H1 (cell line): ENCODE measurements around the gene MIR17HG.

Experiments used
- GABPA ChIP-seq: IDR thresholded peaks from 2 replicates; pipeline ENCODE4 v1.6.1; 2011; ENCODE audit warnings: mild to moderate bottlenecking, low read length, moderate library complexity, borderline replicate concordance; ENCODE audit not compliant: insufficient read depth
- MAFK ChIP-seq: IDR thresholded peaks from 2 replicates; pipeline ENCODE4 v1.6.1; 2012; ENCODE audit warnings: low read depth, mild to moderate bottlenecking, improper control_type of control experiment, low read length
- POLR2A ChIP-seq, 2 experiments: IDR thresholded peaks; 1 replicate in 1 of 2; 2 replicates in 1 of 2; pipeline ENCODE4 v1.6.1; 2011; ENCODE audit warnings: low read depth in 2 of 2, low read length in 2 of 2, mild to moderate bottlenecking in 2 of 2; ENCODE audit errors: control extremely low read depth in 1 of 2
- RAD21 ChIP-seq, 2 experiments: IDR thresholded peaks in 1 of 2; conservative IDR thresholded peaks in 1 of 2; 2 replicates each; pipeline ENCODE4 v1.6.1; 2011; ENCODE audit warnings: low read depth in 2 of 2, low read length in 2 of 2, improper control_type of control experiment in 1 of 2, inconsistent platforms in 1 of 2, mild to moderate bottlenecking in 1 of 2, moderate library complexity in 1 of 2
- RXRA ChIP-seq: IDR thresholded peaks from 2 replicates; pipeline ENCODE4 v1.6.1; 2011; ENCODE audit warnings: low read depth, mild to moderate bottlenecking, low read length, moderate library complexity; ENCODE audit not compliant: insufficient read depth
- SP1 ChIP-seq: IDR thresholded peaks from 2 replicates; pipeline ENCODE4 v1.6.1; 2011; ENCODE audit warnings: low read depth, low read length
- SUZ12 ChIP-seq: fragments of 200-600 bp; sonication (generic); IDR thresholded peaks from 2 replicates; pipeline ENCODE4 v1.6.1; 2012; ENCODE audit warnings: mild to moderate bottlenecking, inconsistent platforms, low read length, moderate library complexity, mixed read lengths
- TCF12 ChIP-seq: IDR thresholded peaks from 2 replicates; pipeline ENCODE4 v1.6.1; 2011; ENCODE audit warnings: low read depth, mild to moderate bottlenecking, low read length
- TEAD4 ChIP-seq: IDR thresholded peaks from 2 replicates; pipeline ENCODE4 v1.6.1; 2012; ENCODE audit warnings: low read depth, low read length, inconsistent platforms, mixed read lengths
- YY1 ChIP-seq: IDR thresholded peaks from 2 replicates; pipeline ENCODE4 v1.6.1; 2011; ENCODE audit warnings: low read depth, mild to moderate bottlenecking, low read length
- TF ChIP-seq, protein P1 (sequence below), 3 experiments: IDR thresholded peaks; 1 replicate in 2 of 3; 2 replicates in 1 of 3; pipeline versions ENCODE4 v1.5.1 to v1.6.1; 2011; ENCODE audit warnings: low read length in 3 of 3, mild to moderate bottlenecking in 3 of 3, inconsistent platforms in 2 of 3, low read depth in 1 of 3, moderate library complexity in 1 of 3; ENCODE audit not compliant: insufficient read depth in 1 of 3; ENCODE audit errors: control extremely low read depth in 1 of 3

DNA sequence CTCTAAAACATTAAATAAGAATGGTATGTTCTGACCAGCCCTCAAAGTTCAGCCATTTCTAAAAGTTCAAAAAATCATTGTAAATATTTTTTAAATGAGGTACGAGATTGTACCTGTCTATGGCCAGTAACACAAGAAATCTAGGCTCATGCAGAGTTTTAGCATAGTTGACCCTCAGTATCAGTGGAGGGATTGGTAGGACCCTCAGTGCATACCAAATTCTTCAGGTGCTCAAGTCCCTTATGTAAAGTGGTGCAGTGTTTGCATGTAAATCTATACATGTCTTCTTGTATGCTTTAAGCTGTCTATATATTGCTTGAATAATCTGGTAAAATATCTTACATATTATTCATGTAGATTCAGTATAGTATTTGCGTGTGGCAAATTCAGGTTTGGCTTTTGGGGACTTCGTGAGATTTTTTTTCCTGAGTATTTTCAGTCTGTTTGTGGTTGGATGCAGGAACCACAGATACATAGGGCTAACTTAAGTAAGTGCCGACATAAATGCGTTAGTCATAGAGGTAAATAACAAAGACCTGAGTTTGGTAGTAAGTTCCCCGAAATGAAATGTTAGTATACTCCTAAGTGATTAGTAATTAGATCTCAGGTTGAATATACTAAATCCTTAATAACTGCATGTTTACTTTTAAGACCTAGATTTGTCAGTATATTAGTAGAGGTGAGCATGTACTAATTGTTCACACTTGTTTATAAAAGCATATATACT, 7.8 kb downstream of the MIR17HG start:
- TF ChIP-seq, protein P1, sequence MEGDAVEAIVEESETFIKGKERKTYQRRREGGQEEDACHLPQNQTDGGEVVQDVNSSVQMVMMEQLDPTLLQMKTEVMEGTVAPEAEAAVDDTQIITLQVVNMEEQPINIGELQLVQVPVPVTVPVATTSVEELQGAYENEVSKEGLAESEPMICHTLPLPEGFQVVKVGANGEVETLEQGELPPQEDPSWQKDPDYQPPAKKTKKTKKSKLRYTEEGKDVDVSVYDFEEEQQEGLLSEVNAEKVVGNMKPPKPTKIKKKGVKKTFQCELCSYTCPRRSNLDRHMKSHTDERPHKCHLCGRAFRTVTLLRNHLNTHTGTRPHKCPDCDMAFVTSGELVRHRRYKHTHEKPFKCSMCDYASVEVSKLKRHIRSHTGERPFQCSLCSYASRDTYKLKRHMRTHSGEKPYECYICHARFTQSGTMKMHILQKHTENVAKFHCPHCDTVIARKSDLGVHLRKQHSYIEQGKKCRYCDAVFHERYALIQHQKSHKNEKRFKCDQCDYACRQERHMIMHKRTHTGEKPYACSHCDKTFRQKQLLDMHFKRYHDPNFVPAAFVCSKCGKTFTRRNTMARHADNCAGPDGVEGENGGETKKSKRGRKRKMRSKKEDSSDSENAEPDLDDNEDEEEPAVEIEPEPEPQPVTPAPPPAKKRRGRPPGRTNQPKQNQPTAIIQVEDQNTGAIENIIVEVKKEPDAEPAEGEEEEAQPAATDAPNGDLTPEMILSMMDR (IDR thresholded peaks at IDR 0.05; ENCODE audit: control extremely low read depth in 1 of 3, insufficient read depth in 1 of 3, low read depth in 1 of 3, low read length in 3 of 3): no peak
- TF ChIP-seq GABPA (no peak), YY1 (no peak), POLR2A (IDR thresholded peaks at IDR 0.05; ENCODE audit: control extremely low read depth in 1 of 2, low read depth in 2 of 2, low read length in 2 of 2) (peak; percentile 48 to 76), SP1 (no peak), TCF12 (no peak), SUZ12 (no peak), RXRA (no peak), RAD21 (IDR thresholded peaks at IDR 0.05 in 1 of 2, conservative IDR thresholded peaks at IDR 0.05 in 1 of 2; ENCODE audit: low read depth in 2 of 2, low read length in 2 of 2) (no peak), MAFK (no peak), TEAD4 (no peak)
